GM11168 (cell line): ENCODE measurements around the gene ITGB7.
"Not testable (repeated sequence)": the region's sequence is repeated elsewhere in the genome, so short reads cannot be mapped to it uniquely, and the experiment has no call there.

Source experiments
- in situ Hi-C: fragments of 300-500 bp; cut with MboI; formaldehyde crosslinking; loops from one replicate; pipeline ENCODE4 v1.12.0; 2022; ENCODE audit warnings: low sequenced_read_pairs; ENCODE audit not compliant: unreplicated experiment

Gene ITGB7

DNA sequence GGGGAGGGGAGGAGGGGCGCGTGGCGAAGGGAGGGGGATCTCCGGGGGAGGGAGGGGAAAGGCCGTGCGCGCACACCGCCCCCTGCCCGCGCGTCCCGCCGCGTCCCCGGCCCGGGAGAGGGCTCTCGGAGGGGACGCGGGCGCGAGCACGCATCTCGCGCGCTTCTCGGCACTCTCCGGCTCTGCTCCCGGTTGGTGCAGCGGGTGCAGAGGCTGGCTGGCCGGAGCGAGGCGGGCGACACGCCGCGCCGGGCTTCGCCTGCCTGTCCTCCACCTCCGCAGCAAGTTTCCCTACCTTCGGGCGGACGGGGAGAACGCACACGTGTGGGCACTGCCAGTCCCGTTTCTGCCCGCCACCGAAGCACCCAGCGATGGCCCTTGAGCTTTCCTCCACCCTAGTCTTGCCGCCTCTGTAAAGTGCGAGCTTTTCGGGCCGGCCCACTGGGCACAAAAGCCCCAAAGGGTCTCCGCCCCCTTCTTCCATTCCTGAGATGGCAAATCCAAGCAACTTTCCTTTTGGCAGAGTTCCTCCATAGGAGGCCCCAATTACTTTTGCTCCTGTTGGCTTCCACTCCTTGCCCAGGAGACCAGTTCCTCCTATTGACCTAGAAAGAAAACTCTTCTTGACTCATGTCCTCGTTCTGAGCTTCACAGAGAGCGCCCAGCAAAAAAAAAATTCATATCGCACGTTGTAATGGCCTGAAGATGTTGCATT is 26.0 kb downstream of the ITGB7 start:
- in situ Hi-C loops = no loop called here

DNA sequence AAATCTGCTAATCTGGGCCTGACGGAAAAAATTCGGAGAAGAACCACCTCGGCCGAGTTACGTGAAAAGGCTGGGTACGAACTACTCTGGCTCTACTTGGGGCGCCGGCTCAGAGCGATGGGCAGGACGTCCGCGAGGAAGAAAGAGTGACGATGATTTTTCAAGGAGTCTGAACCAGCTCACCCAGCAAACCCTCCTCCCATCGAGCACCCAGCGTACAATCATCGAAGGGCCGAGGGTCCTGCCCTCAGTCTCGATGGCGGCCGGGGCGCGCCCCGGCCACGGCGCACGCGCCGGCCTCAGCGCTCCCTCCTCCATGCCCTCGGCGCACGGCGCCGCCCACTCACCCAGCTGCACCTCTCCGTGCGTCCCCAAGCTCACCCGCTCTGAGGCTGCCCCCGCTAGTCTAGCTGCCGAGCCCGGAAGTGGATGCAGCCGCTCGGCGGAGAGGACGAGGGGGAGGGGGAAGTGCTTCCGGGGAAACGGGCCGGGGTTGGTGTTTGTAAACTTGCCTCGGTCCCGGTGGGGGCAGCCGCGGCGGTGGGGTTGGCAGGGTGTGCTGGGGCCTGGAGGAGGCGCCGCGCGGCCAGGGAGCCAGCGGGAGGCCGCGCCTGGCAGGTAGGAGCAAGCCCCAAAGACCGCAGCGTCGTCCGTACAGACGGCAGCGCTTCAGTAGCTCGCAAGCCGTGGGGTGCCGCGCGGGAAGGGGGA is 26.7 kb downstream of the ITGB7 start, which contains the start of the genes CSAD and ZNF740:
TSS of gene CSAD (minus strand) at position 706 of the 711 bp plus-strand sequence. CDS start 7,455 bp downstream, outside the sequence.
TSS of gene ZNF740 (plus strand) at position 503 of the 711 bp plus-strand sequence. CDS start 1,262 bp downstream, outside the sequence.
- in situ Hi-C loops = no loop called here

- in situ Hi-C loops = no loop called here
These were observed 27.3 kb downstream of the ITGB7 start for GRCh38 chr12:53179687-53180219.

GRCh38 chr12:53178803-53179202 is 28.2 kb downstream of the ITGB7 start:
- in situ Hi-C loops = not testable (repeated sequence)

DNA sequence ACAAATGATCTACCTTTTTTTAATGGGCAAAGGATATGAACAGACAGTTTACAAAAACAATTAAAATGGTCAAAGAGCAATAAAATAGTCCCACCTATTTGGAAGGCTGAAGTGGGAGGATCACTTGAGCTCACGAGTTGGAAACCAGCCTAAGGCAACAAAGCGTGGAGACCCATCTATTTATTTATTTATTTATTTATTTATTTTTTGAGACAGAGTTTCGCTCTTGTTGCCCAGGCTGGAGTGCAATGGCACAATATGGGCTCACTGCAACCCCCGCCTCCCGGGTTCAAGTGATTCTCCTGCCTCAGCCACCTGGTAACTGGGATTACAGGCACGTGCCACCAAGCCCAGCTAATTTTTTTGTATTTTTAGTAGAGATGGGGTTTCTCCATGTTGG is 29.6 kb downstream of the ITGB7 start:
- in situ Hi-C loops = not testable (repeated sequence)

DNA sequence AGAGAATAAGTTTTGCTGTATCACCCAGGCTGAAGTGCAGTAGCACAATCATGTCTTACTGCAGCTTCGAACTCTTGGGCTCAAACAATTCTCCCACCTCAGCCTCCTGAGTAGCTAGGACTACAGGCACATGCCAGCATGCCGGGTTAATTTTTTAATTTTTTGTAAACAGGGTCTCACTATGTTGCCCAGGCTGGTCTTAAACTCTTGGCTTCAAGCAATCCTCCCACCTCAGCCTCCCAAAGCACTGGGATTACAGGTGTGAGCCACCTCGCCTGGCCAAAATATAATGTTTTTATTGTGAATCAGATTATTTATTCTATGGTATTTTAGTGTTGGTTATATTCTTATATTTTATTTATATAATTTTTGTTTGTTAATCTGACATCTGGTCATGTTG is 30.3 kb downstream of the ITGB7 start:
- in situ Hi-C loops = no loop called here

DNA sequence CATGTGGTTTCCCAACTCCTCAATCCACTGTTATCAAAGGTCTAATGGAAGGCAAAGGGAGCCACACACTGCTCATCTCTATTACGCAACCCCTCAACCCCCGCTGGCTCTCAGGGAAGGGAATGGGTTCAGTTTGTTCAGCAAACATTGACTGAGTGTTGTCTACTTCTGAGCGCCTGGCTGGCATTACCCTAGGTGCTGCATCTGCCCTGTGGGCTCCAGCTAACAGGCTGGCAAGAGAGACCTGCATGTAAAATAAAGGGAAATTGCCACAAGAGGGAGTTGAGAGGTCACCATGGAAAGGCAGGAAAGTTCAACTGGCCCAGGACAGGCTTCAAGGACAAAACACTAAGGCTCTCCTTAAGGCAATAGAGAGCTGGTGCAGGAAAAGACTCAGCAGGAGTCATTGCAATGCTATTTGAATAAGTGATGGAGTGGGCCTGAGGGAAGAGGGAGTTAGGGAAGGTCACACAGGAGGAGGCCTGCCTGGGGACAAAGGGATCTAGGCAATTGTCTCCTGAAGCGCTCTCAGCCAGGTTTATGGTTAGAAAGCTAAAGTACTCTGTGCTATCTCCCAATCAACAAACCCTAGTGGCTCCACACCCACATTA is 32.1 kb downstream of the ITGB7 start:
- in situ Hi-C loops = no loop called here

DNA sequence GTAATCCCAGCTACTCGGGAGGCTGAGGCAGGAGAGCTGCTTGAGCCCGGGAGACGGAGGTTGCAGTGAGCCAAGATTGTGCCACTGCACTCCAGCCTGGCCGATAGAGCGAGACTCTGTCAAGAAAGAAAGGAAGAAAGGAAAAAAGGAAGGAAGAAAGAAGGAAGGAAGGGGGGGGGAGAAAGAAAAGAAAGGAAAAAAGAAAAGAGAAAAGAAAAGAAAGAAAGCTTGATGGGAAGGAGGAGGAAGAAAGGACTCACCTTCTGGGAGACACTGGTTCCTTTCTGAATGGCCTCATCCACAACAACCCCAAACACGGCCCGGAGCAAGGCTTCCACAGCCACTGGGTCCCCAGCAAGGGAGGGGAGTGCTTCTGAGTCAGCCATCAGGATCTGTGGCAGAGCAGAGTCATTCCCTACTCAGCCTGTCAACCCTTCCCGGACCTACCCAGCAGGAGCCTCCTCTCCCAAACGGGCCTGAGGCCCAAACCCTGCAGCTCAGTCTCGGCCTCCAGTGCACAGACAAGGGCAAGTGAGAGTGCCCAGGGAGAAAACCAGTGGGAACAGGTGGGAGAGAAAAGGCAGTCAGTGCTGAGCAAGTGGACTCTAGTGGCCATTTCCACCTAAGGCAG is 33.9 kb downstream of the ITGB7 start:
- in situ Hi-C loops = no loop called here

- in situ Hi-C loops = no loop called here
These were observed 34.7 kb downstream of the ITGB7 start for GRCh38 chr12:53172352-53172751.

GRCh38 chr12:53171725-53172329 is 35.2 kb downstream of the ITGB7 start:
- in situ Hi-C loops = no loop called here

- in situ Hi-C loops = no loop called here
These were observed 36.0 kb downstream of the ITGB7 start for GRCh38 chr12:53170876-53171724.

DNA sequence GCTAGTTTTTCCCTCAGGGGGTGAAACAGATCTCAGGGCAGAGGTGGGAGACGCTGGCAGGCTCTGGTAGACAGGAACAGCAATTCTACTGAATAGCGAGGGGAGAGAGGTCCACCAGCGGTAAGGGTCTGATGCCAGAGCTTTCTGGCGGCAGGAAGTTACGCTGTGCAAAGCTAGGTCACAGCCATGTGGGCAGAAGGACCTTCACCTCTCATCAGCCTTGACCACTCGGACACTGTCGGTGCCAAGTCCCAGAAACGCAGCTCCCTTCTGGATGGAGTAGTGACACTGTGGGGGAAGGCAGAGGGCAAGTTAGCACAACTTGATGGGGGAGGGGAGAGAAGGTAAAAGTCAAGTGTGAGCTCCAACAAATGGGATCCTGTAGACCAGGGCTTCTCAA is 36.8 kb downstream of the ITGB7 start:
- in situ Hi-C loops = no loop called here

- in situ Hi-C loops = no loop called here
These were observed 37.4 kb downstream of the ITGB7 start for GRCh38 chr12:53169644-53170043.

GRCh38 chr12:53166837-53167236 is 40.2 kb downstream of the ITGB7 start:
- in situ Hi-C loops = no loop called here

GRCh38 chr12:53163008-53163407 is 44.0 kb downstream of the ITGB7 start:
- in situ Hi-C loops = not testable (repeated sequence)

DNA sequence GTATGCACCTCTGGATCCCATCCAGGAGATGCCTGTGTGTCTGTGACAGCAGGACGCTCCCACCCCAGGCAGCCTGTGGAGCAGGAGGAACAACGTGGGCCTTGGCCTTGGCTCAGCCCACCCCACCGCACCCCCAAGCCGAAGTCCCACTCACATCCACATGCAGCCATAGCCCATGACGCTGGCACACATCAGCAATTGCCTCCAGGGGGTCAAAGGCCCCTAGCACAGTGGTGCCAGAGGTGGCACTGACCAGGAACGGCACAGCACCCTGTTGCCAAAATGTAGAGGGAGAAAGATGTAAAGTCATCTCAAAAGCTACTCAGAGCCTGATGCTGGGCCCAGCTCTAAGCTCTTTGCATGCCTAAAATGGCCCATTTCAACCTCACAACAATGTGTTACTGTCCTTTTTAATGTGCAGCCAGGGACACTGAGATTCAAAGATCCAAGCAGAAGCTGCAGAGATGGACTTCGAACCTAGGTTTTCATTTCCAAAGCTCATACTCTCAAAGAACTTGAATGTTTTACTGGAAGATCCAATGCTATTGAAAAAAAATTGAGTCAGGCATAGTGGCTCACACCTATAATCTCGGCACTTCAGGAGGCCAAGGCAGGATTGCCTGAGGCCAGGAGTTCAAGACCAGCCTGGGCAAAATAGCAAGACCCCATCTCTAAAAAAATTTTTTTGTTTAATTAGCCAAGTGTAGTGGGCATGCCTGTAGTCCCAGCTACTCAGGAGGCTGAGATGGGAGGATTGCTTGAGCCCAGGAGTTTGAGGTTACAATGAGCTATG is 45.7 kb downstream of the ITGB7 start:
- in situ Hi-C loops = no loop called here

DNA sequence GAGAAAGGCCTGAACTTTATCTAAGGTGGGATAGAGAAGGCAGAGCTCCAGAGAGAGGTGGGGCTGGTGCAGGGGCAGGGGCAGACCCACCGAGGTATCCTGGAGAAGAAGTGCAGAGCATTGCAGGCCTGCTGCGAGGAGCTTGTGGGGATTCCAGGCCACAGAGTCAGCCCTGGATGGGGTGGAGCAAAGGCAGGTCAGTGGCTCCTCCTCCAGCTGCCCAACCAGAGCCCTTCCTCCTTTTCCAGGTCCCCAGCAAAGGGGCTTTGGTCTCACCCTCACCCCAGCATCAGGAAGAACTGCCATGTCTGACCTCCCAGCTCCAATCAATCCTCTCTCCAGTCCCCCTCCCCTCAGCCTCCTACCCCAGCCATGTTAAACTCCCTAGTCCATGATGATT is 46.4 kb downstream of the ITGB7 start:
- in situ Hi-C loops = no loop called here

- in situ Hi-C loops = no loop called here
These were observed 47.1 kb downstream of the ITGB7 start for GRCh38 chr12:53160000-53160399.
